HEK293 (cell line): ENCODE measurements around the gene TMEM134.

Experiments
- GLI2 ChIP-seq: fragments of 450-650 bp; formaldehyde crosslinking; IDR thresholded peaks from 2 replicates; pipeline ENCODE4; 2017; ENCODE audit warnings: missing biosample characterization, missing genetic modification characterization, low read depth, borderline replicate concordance
- GLIS2 ChIP-seq: fragments of 450-650 bp; formaldehyde crosslinking; IDR thresholded peaks from 2 replicates; pipeline ENCODE4 v1.5.1; 2016; ENCODE audit warnings: missing biosample characterization, missing genetic modification characterization
- KLF10 ChIP-seq: fragments of 450-650 bp; IDR thresholded peaks from 2 replicates; pipeline ENCODE4 v1.5.1; 2018; ENCODE audit warnings: missing biosample characterization, mild to moderate bottlenecking, missing genetic modification characterization
- KLF17 ChIP-seq: fragments of 450-650 bp; formaldehyde crosslinking; IDR thresholded peaks from 2 replicates; pipeline ENCODE4 v1.5.1; 2016; ENCODE audit warnings: missing biosample characterization, missing genetic modification characterization
- KLF7 ChIP-seq: fragments of 450-650 bp; formaldehyde crosslinking; IDR thresholded peaks from 2 replicates; pipeline ENCODE4 v1.5.1; 2016; ENCODE audit warnings: missing biosample characterization, missing genetic modification characterization, borderline replicate concordance
- PRDM1 ChIP-seq: fragments of 450-650 bp; formaldehyde crosslinking; IDR thresholded peaks from 2 replicates; pipeline ENCODE4; 2016; ENCODE audit warnings: missing biosample characterization, missing genetic modification characterization
- RBAK ChIP-seq: fragments of 450-650 bp; formaldehyde crosslinking; IDR thresholded peaks from 2 replicates; pipeline ENCODE4 v1.5.1; 2016; ENCODE audit warnings: missing biosample characterization, missing genetic modification characterization
- REPIN1 ChIP-seq: fragments of 450-650 bp; formaldehyde crosslinking; IDR thresholded peaks from 2 replicates; pipeline ENCODE4 v1.5.1; 2017; ENCODE audit warnings: missing biosample characterization, missing genetic modification characterization, low read depth
- SP7 ChIP-seq: fragments of 450-650 bp; formaldehyde crosslinking; IDR thresholded peaks from 2 replicates; pipeline ENCODE4 v1.5.1; 2016; ENCODE audit warnings: missing biosample characterization, missing genetic modification characterization
- TRIM28 ChIP-seq: IDR thresholded peaks from 2 replicates; pipeline ENCODE4 v1.6.1; 2011; ENCODE audit warnings: low read length, control low read depth, borderline replicate concordance
- ZNF121 ChIP-seq: fragments of 450-650 bp; formaldehyde crosslinking; IDR thresholded peaks from 2 replicates; pipeline ENCODE4 v1.5.1; 2016; ENCODE audit warnings: missing biosample characterization, missing genetic modification characterization
- ZNF175 ChIP-seq: fragments of 450-650 bp; formaldehyde crosslinking; IDR thresholded peaks from 2 replicates; pipeline ENCODE4 v1.5.1; 2016; ENCODE audit warnings: missing biosample characterization, missing genetic modification characterization
- ZNF416 ChIP-seq: fragments of 450-650 bp; formaldehyde crosslinking; IDR thresholded peaks from 2 replicates; pipeline ENCODE4 v1.5.1; 2016; ENCODE audit warnings: missing biosample characterization, missing genetic modification characterization
- ZNF544 ChIP-seq: fragments of 450-650 bp; formaldehyde crosslinking; IDR thresholded peaks from 2 replicates; pipeline ENCODE4 v1.5.0; 2017; ENCODE audit warnings: missing biosample characterization, missing genetic modification characterization
- ZNF555 ChIP-seq: fragments of 450-650 bp; formaldehyde crosslinking; conservative IDR thresholded peaks from 2 replicates; pipeline ENCODE4 v1.5.1; 2017; ENCODE audit warnings: missing biosample characterization, mild to moderate bottlenecking, missing genetic modification characterization, inconsistent platforms
- ZNF560 ChIP-seq: fragments of 450-650 bp; formaldehyde crosslinking; IDR thresholded peaks from 2 replicates; pipeline ENCODE4 v1.5.1; 2017; ENCODE audit warnings: missing biosample characterization, missing genetic modification characterization, borderline replicate concordance
- ZNF768 ChIP-seq: fragments of 450-650 bp; formaldehyde crosslinking; IDR thresholded peaks from 2 replicates; pipeline ENCODE4 v1.5.1; 2018; ENCODE audit warnings: missing biosample characterization, mild to moderate bottlenecking, missing genetic modification characterization
- ZNF837 ChIP-seq: fragments of 450-650 bp; formaldehyde crosslinking; IDR thresholded peaks from 2 replicates; pipeline ENCODE4 v1.5.1; 2016; ENCODE audit warnings: missing biosample characterization, missing genetic modification characterization
- ZSCAN30 ChIP-seq: fragments of 450-650 bp; IDR thresholded peaks from 2 replicates; pipeline ENCODE4 v1.5.1; 2018; ENCODE audit warnings: missing biosample characterization, mild to moderate bottlenecking, missing genetic modification characterization, moderate library complexity
- ZSCAN5A ChIP-seq: fragments of 450-650 bp; formaldehyde crosslinking; IDR thresholded peaks from 2 replicates; pipeline ENCODE4 v1.5.1; 2016; ENCODE audit warnings: missing biosample characterization, missing genetic modification characterization
- TF ChIP-seq, protein P1 (sequence below): fragments of 450-650 bp; formaldehyde crosslinking; IDR thresholded peaks from 2 replicates; pipeline ENCODE4 v1.5.1; 2016; ENCODE audit warnings: missing biosample characterization, missing genetic modification characterization
- TF ChIP-seq, protein P2 (sequence below): fragments of 450-650 bp; formaldehyde crosslinking; conservative IDR thresholded peaks from 2 replicates; pipeline ENCODE4 v1.5.1; 2016; ENCODE audit warnings: low read depth, missing biosample characterization, missing genetic modification characterization
- TF ChIP-seq, protein P3 (sequence below): fragments of 450-650 bp; formaldehyde crosslinking; IDR thresholded peaks from 2 replicates; pipeline ENCODE4; 2016; ENCODE audit warnings: missing biosample characterization, missing genetic modification characterization
- TF ChIP-seq, protein P4 (sequence below): fragments of 450-650 bp; formaldehyde crosslinking; IDR thresholded peaks from 2 replicates; pipeline ENCODE4 v1.5.1; 2016; ENCODE audit warnings: missing biosample characterization, missing genetic modification characterization
- TF ChIP-seq, protein P5 (sequence below): fragments of 450-650 bp; formaldehyde crosslinking; IDR thresholded peaks from 2 replicates; pipeline ENCODE4 v1.5.1; 2016; ENCODE audit warnings: missing biosample characterization, missing genetic modification characterization, low read depth

TMEM134 gene

DNA sequence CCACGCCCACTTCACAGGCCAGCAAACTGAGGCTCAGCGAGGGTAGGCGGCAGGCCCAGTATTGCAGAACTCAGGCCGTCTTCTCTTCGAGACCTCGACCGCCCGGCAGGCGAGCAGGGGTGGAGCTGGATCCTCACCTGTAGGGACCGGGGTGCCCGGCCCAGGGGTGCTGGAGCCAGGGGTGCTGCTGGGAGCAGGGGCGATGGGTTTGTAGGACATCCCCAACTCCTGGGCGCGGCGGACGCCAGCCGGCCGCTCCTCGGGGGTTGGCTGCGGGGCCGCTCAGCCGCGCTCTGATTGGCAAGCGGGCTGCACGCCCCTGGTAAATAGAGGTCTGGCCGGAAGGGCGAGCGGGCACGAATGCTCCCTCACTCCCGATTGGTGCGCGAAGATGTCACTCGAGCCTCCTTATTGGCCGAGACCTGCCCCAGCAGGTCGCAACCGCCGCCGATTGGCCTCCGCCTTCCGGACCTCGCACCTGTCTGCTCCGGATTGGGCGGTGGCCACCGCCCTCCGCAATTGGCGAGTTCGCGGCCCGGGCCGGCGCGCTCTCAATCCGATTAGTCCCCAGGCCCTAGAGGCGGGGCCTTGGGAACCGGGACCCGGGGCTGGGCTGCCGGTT is 38.9 kb upstream of the TMEM134 start, which contains the start of gene CDK2AP2 (continued):
- TF ChIP-seq, protein P1, sequence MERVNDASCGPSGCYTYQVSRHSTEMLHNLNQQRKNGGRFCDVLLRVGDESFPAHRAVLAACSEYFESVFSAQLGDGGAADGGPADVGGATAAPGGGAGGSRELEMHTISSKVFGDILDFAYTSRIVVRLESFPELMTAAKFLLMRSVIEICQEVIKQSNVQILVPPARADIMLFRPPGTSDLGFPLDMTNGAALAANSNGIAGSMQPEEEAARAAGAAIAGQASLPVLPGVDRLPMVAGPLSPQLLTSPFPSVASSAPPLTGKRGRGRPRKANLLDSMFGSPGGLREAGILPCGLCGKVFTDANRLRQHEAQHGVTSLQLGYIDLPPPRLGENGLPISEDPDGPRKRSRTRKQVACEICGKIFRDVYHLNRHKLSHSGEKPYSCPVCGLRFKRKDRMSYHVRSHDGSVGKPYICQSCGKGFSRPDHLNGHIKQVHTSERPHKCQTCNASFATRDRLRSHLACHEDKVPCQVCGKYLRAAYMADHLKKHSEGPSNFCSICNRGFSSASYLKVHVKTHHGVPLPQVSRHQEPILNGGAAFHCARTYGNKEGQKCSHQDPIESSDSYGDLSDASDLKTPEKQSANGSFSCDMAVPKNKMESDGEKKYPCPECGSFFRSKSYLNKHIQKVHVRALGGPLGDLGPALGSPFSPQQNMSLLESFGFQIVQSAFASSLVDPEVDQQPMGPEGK (tag by site-specific recombination): peak; percentile 41
- no peak for TF ChIP-seq ZSCAN30 (tag by site-specific recombination)
- TF ChIP-seq SP7 (tag by site-specific recombination): peak; percentile 62
- TF ChIP-seq GLIS2 (tag by site-specific recombination): no peak
- no peak for TF ChIP-seq PRDM1 (tag by site-specific recombination)
- TF ChIP-seq, protein P2, sequence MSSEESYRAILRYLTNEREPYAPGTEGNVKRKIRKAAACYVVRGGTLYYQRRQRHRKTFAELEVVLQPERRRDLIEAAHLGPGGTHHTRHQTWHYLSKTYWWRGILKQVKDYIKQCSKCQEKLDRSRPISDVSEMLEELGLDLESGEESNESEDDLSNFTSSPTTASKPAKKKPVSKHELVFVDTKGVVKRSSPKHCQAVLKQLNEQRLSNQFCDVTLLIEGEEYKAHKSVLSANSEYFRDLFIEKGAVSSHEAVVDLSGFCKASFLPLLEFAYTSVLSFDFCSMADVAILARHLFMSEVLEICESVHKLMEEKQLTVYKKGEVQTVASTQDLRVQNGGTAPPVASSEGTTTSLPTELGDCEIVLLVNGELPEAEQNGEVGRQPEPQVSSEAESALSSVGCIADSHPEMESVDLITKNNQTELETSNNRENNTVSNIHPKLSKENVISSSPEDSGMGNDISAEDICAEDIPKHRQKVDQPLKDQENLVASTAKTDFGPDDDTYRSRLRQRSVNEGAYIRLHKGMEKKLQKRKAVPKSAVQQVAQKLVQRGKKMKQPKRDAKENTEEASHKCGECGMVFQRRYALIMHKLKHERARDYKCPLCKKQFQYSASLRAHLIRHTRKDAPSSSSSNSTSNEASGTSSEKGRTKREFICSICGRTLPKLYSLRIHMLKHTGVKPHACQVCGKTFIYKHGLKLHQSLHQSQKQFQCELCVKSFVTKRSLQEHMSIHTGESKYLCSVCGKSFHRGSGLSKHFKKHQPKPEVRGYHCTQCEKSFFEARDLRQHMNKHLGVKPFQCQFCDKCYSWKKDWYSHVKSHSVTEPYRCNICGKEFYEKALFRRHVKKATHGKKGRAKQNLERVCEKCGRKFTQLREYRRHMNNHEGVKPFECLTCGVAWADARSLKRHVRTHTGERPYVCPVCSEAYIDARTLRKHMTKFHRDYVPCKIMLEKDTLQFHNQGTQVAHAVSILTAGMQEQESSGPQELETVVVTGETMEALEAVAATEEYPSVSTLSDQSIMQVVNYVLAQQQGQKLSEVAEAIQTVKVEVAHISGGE: no peak
- peak; percentile 82 for TF ChIP-seq KLF17 (tag by site-specific recombination)
- peak; percentile 88 for TF ChIP-seq KLF10
- TF ChIP-seq, protein P3, sequence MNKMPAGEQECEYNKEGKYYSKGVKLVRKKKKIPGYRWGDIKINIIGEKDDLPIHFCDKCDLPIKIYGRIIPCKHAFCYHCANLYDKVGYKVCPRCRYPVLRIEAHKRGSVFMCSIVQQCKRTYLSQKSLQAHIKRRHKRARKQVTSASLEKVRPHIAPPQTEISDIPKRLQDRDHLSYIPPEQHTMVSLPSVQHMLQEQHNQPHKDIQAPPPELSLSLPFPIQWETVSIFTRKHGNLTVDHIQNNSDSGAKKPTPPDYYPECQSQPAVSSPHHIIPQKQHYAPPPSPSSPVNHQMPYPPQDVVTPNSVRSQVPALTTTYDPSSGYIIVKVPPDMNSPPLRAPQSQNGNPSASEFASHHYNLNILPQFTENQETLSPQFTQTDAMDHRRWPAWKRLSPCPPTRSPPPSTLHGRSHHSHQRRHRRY (tag by site-specific recombination): no peak
- no peak for TF ChIP-seq RBAK (tag by site-specific recombination)
- no peak for TF ChIP-seq ZNF544
- no peak for TF ChIP-seq ZNF555
- TF ChIP-seq, protein P4, sequence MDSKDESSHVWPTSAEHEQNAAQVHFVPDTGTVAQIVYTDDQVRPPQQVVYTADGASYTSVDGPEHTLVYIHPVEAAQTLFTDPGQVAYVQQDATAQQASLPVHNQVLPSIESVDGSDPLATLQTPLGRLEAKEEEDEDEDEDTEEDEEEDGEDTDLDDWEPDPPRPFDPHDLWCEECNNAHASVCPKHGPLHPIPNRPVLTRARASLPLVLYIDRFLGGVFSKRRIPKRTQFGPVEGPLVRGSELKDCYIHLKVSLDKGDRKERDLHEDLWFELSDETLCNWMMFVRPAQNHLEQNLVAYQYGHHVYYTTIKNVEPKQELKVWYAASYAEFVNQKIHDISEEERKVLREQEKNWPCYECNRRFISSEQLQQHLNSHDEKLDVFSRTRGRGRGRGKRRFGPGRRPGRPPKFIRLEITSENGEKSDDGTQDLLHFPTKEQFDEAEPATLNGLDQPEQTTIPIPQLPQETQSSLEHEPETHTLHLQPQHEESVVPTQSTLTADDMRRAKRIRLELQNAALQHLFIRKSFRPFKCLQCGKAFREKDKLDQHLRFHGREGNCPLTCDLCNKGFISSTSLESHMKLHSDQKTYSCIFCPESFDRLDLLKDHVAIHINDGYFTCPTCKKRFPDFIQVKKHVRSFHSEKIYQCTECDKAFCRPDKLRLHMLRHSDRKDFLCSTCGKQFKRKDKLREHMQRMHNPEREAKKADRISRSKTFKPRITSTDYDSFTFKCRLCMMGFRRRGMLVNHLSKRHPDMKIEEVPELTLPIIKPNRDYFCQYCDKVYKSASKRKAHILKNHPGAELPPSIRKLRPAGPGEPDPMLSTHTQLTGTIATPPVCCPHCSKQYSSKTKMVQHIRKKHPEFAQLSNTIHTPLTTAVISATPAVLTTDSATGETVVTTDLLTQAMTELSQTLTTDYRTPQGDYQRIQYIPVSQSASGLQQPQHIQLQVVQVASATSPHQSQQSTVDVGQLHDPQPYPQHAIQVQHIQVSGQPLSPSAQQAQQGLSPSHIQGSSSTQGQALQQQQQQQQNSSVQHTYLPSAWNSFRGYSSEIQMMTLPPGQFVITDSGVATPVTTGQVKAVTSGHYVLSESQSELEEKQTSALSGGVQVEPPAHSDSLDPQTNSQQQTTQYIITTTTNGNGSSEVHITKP (tag by site-specific recombination): peak; percentile 92
- TF ChIP-seq ZNF768 (tag by site-specific recombination): no peak; the same call in 1 of the 2 replicates
- no peak for TF ChIP-seq REPIN1
- no peak for TF ChIP-seq ZNF175
- no peak for TF ChIP-seq ZNF416 (tag by site-specific recombination)
- TF ChIP-seq ZNF121 (tag by site-specific recombination): no peak
- no peak for TF ChIP-seq GLI2 (tag by site-specific recombination)
- 0 out of 2 replicates have a peak, but pooled peaks have one; percentile 86 for TF ChIP-seq ZSCAN5A (tag by site-specific recombination)
- TF ChIP-seq ZNF837 (tag by site-specific recombination): no peak
- TF ChIP-seq ZNF560 (tag by site-specific recombination): no peak
- no peak for TF ChIP-seq KLF7 (tag by site-specific recombination)
- no peak for TF ChIP-seq TRIM28
- TF ChIP-seq, protein P5, sequence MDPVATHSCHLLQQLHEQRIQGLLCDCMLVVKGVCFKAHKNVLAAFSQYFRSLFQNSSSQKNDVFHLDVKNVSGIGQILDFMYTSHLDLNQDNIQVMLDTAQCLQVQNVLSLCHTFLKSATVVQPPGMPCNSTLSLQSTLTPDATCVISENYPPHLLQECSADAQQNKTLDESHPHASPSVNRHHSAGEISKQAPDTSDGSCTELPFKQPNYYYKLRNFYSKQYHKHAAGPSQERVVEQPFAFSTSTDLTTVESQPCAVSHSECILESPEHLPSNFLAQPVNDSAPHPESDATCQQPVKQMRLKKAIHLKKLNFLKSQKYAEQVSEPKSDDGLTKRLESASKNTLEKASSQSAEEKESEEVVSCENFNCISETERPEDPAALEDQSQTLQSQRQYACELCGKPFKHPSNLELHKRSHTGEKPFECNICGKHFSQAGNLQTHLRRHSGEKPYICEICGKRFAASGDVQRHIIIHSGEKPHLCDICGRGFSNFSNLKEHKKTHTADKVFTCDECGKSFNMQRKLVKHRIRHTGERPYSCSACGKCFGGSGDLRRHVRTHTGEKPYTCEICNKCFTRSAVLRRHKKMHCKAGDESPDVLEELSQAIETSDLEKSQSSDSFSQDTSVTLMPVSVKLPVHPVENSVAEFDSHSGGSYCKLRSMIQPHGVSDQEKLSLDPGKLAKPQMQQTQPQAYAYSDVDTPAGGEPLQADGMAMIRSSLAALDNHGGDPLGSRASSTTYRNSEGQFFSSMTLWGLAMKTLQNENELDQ (tag by site-specific recombination): no peak
